ENCODE data around the gene ANG. TPM values are rescaled to one million over a fixed set of nuclear protein-coding genes. Genes with fewer than 3 reads are reported as not detected.

ANG gene
- total RNA-seq, 4 donors from 2014 or later: 19.8 to 45.5 (median 32.1) TPM

GRCh38 chr14:20668969-20669368, 19.6 kb upstream of the ANG start:
- intact Hi-C loops (cut with DNase I; ENCODE audit: low total_unique reads): no loop called here

DNA sequence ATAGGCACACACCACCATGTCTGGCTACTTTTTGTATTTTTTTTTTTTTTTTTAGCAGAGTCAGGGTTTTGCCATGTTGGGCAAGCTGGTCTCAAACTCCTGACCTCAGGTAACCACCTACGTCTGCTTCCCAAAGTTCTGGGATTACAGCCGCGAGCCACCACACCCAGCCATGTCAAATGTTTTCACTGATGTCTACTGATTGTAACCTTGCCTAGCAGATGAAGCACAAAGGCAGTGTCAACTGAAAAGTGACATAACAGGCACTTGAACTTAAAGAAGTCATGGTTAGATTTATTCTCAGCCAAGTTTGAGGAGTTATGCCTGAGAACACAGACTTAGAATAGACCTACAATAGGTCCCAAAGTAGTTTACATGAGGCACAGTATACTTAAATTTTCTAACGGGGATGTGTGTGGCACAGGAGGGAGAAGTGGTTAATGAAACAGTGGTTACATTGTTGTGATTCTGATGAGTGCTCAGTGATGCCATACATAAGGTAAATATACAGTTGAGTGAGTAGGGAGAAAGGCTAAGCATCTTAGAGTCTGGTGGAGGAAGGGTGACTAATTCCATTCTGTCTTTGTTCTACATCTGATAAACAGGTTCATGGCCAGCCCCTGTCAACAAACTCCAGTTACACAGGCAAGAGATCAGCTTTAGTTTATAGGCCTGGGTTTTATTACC, 16.8 kb upstream of the ANG start:
- no peak overlapping the region for H3K4me3 ChIP-seq (ENCODE audit: low read depth, poor library complexity, severe bottlenecking)
- intact Hi-C loops (cut with DNase I; ENCODE audit: low total_unique reads): no loop called here
- 81 to 83% methylated on average over 4 of the region's 4 CpGs for WGBS, 2 donors
- no peak for DNase-seq (ENCODE audit: low spot score in 2 of 2)
- TF ChIP-seq, protein P1, sequence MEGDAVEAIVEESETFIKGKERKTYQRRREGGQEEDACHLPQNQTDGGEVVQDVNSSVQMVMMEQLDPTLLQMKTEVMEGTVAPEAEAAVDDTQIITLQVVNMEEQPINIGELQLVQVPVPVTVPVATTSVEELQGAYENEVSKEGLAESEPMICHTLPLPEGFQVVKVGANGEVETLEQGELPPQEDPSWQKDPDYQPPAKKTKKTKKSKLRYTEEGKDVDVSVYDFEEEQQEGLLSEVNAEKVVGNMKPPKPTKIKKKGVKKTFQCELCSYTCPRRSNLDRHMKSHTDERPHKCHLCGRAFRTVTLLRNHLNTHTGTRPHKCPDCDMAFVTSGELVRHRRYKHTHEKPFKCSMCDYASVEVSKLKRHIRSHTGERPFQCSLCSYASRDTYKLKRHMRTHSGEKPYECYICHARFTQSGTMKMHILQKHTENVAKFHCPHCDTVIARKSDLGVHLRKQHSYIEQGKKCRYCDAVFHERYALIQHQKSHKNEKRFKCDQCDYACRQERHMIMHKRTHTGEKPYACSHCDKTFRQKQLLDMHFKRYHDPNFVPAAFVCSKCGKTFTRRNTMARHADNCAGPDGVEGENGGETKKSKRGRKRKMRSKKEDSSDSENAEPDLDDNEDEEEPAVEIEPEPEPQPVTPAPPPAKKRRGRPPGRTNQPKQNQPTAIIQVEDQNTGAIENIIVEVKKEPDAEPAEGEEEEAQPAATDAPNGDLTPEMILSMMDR (IDR thresholded peaks at IDR 0.05): no peak
- TF ChIP-seq POLR2A (IDR thresholded peaks at IDR 0.05): no peak

More at GRCh38 chr14:20668969-20669368, 19.6 kb upstream of the ANG start:
- WGBS, 2 donors: 87% methylated on average over 2 of the region's 2 CpGs
- no peak overlapping the region for H3K4me3 ChIP-seq (ENCODE audit: low read depth, poor library complexity, severe bottlenecking)
- TF ChIP-seq POLR2A (IDR thresholded peaks at IDR 0.05): no peak
- TF ChIP-seq, protein P1 (IDR thresholded peaks at IDR 0.05): no peak
- DNase-seq (ENCODE audit: low spot score in 2 of 2): no peak

DNA sequence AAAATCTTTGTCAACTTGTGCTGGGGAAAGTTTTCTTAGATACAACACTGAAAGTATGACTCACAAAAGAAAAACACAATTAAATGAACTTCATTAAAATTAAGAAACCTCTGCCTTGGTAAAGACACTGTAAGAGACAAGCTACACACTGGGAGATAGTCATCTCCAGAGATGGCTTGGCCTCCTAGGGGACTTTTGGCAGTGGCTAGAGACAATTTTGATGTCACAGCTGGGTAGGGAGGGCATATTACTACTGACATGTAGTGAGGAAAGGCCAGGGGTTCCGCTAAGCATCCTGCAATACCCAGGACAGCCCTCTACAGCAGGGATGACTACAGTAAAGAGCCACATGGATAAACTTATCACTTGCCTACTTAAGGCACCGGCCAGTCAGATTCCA, 12.9 kb upstream of the ANG start:
- intact Hi-C loops (cut with DNase I; ENCODE audit: low total_unique reads): no loop called here
- WGBS, 2 donors: 96 to 98% methylated on average over 2 of the region's 2 CpGs
- no peak overlapping the region for H3K4me3 ChIP-seq (ENCODE audit: low read depth, poor library complexity, severe bottlenecking)
- no peak for TF ChIP-seq POLR2A (IDR thresholded peaks at IDR 0.05)
- TF ChIP-seq, protein P1 (IDR thresholded peaks at IDR 0.05): no peak
- DNase-seq (ENCODE audit: low spot score in 2 of 2): peak in 1 of 2 donors; percentile 29

- 87 to 96% methylated on average over 2 of the region's 2 CpGs for WGBS, 2 donors
- intact Hi-C loops (cut with DNase I; ENCODE audit: low total_unique reads): no loop called here
- TF ChIP-seq, protein P1 (IDR thresholded peaks at IDR 0.05): no peak
- TF ChIP-seq POLR2A (IDR thresholded peaks at IDR 0.05): no peak
- no peak overlapping the region for H3K4me3 ChIP-seq (ENCODE audit: low read depth, poor library complexity, severe bottlenecking)
- no peak for DNase-seq (ENCODE audit: low spot score in 2 of 2)
Observed at GRCh38 chr14:20676072-20676471, 12.5 kb upstream of the ANG start.

DNA sequence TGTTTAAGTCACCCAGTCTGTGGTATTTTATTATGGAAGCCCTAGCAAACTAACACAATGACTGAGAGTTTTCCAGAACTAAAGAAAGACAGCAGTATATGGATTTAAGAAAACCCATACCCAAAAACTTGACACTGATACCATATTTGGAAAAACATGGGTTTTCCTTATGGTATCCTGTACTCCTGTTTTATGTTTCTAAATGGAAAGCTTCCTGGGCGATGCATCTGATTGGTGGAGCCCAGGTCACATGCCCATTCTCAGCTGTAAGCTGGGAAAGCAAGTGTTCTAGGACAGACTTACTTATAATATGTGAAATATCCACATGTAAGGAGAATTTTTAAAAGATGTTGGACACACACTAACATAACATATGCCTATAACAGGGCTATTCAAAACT, 8.7 kb upstream of the ANG start:
- intact Hi-C loops (cut with DNase I; ENCODE audit: low total_unique reads): loop anchor here (5.0 to 10.0 kb wide), 2 partner anchors 215 to 348 kb away; partner anchors contain the start of genes CCNB1IP1, PIP4P1 and PNP
- WGBS, 2 donors: 88 to 97% methylated on average over 1 of the region's 1 CpG
- TF ChIP-seq POLR2A (IDR thresholded peaks at IDR 0.05): no peak
- TF ChIP-seq, protein P1 (IDR thresholded peaks at IDR 0.05): no peak
- H3K4me3 ChIP-seq (ENCODE audit: low read depth, poor library complexity, severe bottlenecking): no peak overlapping the region
- DNase-seq (ENCODE audit: low spot score in 2 of 2): peak in 1 of 2 donors; percentile 39
